Stimulated activated CD4-positive, alpha-beta T cell treated with anti-CD3 and anti-CD28 coated beads, Interleukin-2, amount 100 ng/mL, for 24 hours (primary cell): Measurements from ENCODE around the gene GPR152.

Experiments
- DNase-seq, 2 donors: peaks; one replicate each; pipeline ENCODE4 v3.0.0-alpha.2; 2020

The GPR152 gene

DNA sequence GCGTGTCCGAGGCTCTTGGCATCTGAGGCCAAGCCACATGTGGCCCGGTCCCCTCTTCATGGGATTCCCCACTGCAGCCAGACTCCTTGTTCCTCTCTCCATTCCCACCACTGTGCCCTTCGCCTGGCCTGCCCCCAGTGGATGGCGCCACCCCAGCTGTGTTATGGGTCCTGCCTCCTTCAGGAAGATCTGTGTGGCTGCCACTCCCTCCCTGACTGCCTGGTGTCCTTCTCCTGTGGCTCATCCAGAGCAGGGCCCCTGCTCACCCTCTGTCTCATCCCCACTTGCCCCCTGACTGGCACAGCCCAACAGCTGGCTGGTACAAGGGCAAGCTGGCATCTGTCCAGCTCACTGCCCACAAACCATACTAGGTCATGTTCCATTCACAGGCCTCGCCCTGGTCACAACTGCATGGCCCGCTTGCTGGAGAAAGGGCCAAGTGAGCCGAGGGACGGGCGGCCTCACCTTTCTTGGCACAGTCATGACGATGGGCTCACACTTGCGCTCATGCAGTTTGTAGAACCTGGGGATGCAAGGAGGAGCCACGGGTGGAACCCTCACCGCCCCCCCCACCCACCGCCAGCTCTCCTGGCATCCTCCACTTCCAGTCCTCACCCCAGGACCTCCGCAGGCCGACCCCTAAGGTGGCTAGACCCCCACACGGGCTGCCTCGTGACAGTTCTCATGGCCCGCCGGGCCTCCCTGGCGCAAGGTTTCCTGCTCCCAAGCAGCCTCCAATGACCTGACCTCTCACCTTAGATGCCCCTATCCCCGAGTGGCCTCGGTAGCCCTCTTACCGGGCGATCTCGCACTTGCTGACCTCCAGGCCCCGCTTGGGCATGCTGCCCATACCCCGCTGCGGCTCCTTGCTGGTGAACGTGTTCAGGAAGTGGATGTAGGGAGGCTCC, 13.0 kb downstream of the GPR152 start:
- peak; percentile 50 to 63 for DNase-seq

GRCh38 chr11:67438158-67438902, 14.2 kb downstream of the GPR152 start:
- DNase-seq, result peak; percentile 79 to 88

DNA sequence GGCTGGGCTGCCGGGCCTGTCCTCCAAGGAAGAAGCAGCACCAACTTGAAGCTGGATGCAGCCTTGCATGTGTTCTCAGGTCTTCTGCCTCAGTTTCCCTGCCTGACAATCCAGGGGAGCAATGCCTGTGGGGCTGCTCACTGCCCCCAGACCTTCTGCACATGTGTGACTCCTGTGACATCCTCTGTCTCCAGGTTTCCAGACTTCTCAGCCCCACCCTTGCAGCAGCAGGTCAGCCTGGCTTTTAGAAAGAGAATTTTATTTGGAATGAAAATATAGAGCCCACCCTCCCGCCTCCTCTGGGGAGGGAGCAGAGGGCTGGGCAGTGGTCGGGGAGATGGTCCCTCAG, 14.7 kb downstream of the GPR152 start:
- no peak for DNase-seq

DNA sequence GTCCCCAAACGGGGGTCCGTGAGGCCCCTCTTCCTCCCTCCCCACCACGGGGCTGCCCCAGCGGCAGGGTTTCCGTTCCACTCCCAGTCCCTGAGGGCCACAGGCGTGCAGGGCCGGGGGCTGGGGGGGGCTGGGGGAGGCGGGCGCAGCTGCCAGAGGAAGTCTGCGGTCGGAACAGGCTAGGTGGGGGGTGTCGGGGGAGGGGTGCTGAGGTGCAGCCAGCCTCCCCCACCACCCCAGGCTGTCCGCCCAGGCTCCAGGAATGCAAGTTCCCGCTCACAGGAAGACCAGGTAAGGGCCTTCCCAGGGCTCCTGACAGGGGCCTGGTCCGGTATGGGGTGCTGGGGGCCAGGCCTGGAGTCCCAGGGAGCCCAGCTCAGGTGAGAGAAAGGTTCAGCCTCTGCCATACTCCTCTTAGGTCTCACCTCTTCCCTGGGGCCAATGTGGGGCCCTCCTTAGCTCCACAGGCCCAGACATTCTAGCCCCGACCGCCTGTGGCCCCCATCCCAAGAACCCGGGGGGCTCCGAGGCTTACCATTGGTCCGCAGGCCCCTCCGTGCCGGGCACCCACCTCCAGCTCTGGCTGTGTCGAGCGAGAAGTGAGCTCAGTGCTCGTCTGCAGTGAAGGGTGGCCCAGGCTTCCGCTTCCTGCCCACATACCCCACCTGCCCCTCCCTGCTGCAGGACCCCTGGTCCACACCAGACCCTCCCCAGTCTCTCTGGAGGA, 15.3 kb downstream of the GPR152 start, which contains the start of gene PTPRCAP:
Gene PTPRCAP (minus strand): TSS at position 601 of the 727 bp plus-strand sequence. CDS start 63 bp downstream, at position 538.
- peak; percentile 74 to 81 for DNase-seq

- peak; percentile 78 to 86 for DNase-seq
Observed at GRCh38 chr11:67436459-67437081, 16.0 kb downstream of the GPR152 start.

DNA sequence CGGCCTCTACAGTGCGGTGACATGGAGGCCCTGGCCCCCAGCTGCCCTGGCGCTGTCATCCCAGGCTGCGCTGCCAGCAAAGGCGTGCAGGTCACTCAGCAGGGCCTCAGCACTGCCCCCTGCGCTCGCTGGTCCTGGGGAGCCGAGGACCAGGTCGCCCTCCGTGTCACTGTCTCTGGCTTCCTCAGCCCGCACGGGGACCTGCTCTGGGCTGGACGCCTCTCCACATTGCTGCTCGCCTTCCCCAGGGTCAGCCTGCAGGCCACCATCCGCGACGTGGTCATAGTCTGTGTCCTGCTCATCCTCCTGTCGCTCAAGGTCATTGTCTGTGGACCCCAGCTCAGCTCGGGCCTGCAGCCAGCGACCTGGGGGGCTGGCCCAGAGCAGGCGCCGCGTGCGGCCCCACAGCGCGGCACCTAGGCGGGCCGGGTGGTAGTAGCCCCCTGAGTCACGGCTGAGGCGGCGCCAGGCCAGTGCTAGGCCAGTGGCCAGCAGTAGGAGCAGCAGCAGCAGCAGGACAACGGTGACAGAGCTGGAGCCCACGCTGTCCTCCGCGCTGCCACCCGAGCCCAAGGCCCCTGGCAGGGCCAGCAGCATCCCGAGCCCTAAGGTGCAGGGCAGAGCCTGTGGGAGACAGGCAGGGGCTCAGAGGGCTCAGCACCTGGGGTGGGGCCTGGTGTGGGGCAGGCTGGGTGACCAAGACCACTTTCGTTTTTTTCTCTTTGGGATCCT, 16.6 kb downstream of the GPR152 start:
- DNase-seq, result no peak

GRCh38 chr11:67435031-67435726, 17.4 kb downstream of the GPR152 start:
- peak; percentile 46 to 60 for DNase-seq

DNA sequence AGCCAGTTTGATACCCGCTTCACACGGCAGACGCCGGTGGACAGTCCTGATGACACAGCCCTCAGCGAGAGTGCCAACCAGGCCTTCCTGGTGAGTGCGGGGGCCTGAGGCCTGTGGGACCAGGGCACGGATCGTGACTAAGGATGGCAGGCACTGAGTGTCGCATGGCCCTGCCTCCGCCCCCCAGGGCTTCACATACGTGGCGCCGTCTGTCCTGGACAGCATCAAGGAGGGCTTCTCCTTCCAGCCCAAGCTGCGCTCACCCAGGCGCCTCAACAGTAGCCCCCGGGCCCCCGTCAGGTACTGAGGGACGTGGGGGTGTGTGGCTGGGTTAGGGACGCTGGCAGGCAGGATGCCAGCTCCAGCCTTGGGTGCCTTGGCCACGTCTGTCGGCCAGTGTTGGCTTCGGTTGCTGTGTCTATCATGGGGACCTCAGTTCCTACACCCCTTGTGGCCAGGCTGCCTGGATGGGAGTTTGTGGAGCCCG, 18.1 kb downstream of the GPR152 start:
- DNase-seq, result peak in 1 of 2 donors; percentile 56

- peak in 1 of 2 donors; percentile 36 for DNase-seq
Observed at GRCh38 chr11:67433536-67434394, 18.8 kb downstream of the GPR152 start.

DNA sequence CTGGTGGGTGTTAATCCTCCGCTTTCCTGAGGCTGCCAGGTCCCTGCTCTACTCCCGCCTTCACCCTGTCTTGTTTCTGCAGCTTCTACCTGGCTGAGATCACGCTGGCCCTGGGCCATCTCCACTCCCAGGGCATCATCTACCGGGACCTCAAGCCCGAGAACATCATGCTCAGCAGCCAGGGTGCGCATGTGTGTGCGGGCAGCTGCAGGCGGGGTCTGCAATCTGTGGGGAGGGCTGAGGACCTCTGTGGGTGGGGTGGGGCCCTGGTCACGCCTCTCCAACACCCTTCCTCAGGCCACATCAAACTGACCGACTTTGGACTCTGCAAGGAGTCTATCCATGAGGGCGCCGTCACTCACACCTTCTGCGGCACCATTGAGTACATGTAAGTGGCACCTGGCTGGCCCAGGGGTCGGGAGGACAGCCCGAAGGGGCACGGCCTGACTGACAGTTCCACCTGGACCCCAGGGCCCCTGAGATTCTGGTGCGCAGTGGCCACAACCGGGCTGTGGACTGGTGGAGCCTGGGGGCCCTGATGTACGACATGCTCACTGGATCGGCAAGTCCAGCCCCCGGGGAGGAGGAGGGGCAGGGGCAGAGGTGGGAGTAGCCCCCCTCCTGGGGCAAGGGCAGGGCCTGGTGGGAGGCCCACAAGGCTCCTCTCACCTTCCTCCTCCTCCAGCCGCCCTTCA, 19.7 kb downstream of the GPR152 start:
- DNase-seq, result peak in 1 of 2 donors; percentile 11

- DNase-seq, result no peak
Observed at GRCh38 chr11:67431346-67432249, 20.9 kb downstream of the GPR152 start.

DNA sequence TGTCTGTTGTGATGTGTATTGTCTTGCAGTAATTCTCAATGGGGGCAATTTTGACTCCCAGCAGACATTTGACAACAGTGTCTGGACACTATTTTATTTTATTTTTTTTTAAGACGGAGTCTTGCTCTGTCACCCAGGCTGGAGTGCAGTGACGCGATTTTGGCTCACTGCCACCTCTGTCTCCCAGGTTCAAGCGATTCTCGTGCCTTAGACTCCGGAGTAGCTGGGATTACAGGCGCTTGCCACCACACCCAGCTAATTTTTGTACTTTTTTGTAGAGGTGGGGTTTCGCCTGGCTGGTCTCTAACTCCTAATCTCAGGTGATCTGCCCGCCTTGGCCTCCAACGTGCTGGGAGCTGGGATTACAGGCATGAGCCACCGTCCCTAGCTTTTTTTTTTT, 22.8 kb downstream of the GPR152 start:
- no peak for DNase-seq

DNA sequence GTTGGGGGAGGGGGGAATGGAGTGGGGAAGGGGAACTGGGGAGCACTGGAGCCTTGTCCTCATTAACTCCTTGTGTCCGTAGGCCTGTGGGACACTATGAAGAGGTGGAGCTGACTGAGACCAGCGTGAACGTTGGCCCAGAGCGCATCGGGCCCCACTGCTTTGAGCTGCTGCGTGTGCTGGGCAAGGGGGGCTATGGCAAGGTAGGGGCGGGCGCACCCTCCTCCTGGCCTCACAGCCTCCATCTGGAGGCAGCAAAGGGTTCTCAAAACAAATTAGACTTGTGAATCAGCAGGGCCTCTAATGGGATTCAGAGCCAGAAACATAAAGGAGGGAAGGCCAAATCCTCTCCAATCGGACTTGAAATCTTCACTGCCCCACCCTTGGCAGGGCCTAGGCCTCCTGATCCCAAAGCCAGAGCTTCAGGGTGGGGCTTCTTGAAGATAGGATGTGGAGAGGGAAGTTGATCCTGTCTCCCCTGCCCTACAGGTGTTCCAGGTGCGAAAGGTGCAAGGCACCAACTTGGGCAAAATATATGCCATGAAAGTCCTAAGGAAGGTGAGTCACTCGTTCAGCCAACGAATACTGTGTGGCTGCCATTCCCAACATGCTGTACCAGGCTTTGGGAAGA, 23.4 kb downstream of the GPR152 start:
- no peak for DNase-seq

DNA sequence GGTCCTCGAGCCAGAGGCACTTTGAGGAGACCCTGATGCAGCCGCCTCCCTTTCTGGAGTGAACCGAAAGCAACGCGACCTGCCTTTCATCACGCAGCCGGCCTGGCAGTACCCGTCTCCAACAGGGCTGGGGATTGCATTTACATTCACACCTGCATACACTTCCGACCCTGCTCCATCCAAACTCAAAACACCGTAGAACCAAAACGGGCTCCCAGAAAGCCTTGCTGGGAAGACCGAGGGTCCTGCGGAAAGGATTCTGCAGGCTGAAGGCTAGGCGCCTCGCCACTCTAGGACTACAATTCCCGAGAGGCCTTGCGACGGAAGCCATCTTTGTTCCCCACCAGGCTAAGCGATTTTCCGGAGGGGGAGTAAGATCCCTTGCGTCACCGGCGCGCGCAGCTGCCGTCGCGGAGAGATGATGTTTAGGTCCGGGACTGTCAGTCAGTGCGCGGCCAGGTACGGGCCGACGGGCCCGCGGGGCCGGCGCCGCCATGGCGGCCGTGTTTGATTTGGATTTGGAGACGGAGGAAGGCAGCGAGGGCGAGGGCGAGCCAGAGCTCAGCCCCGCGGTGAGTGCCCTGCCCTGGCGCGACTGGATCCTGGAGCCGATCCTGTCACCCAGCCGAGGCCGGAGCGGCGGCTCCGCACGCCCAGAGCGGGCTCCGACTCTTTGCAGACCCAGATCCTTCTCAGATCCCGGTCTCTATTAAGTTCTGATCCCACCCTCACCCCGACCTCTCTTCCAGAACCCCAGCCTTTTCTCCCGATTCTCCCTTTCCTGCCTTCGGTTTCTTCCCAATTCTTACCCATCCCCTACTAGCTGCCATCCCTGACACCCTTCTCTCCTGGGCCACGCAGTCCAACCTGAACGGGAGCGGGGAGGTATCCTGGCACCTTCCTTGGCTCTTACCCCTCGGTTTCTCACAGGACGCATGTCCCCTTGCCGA, 24.2 kb downstream of the GPR152 start, which contains the start of gene RPS6KB2:
Gene RPS6KB2 (plus strand): TSS at position 443 of the 950 bp plus-strand sequence. CDS start 52 bp downstream, at position 495.
- DNase-seq, result peak; percentile 100

GRCh38 chr11:67427364-67427859, 25.1 kb downstream of the GPR152 start:
- peak in 1 of 2 donors; percentile 20 for DNase-seq
